HepG2 (cell line): ENCODE measurements around the gene XRCC1. TPM values are rescaled to one million over a fixed set of nuclear protein-coding genes. Genes with fewer than 3 reads are reported as not detected.

Experiments used
- ARNT ChIP-seq: fragments of 450-650 bp; IDR thresholded peaks from 2 replicates; pipeline ENCODE4 v1.6.1; 2017
- DZIP1 ChIP-seq: sonication (generic); formaldehyde crosslinking; IDR thresholded peaks from 2 replicates; pipeline ENCODE4 v1.5.0; 2020; ENCODE audit warnings: mild to moderate bottlenecking, missing genetic modification reagents
- FOXA1 ChIP-seq, 2 experiments: fragments of 450-650 bp in 1 of 2; sonication (generic) in 1 of 2; formaldehyde crosslinking in 1 of 2; IDR thresholded peaks; 2 replicates each; pipeline versions ENCODE4 v1.4.0 to v1.6.1; 2016 to 2020; ENCODE audit warnings: missing genetic modification reagents in 1 of 2
- HES4 ChIP-seq: sonication (generic); formaldehyde crosslinking; IDR thresholded peaks from 2 replicates; pipeline ENCODE4 v1.9.0; 2021; ENCODE audit warnings: mild to moderate bottlenecking, missing genetic modification reagents, borderline replicate concordance
- KDM4B ChIP-seq: sonication (generic); formaldehyde crosslinking; IDR thresholded peaks from 2 replicates; pipeline ENCODE4 v1.4.0; 2020; ENCODE audit warnings: missing genetic modification reagents
- NBN ChIP-seq: fragments of 450-650 bp; conservative IDR thresholded peaks from 2 replicates; pipeline ENCODE4 v1.6.1; 2017
- PHF20 ChIP-seq: sonication (generic); formaldehyde crosslinking; IDR thresholded peaks from 2 replicates; pipeline ENCODE4 v1.5.0; 2020; ENCODE audit warnings: mild to moderate bottlenecking, missing genetic modification reagents
- PLSCR1 ChIP-seq: sonication (generic); formaldehyde crosslinking; IDR thresholded peaks from 2 replicates; pipeline ENCODE4 v1.5.0; 2020; ENCODE audit warnings: missing genetic modification reagents, mild to moderate bottlenecking, borderline replicate concordance
- SAFB2 ChIP-seq: sonication (generic); formaldehyde crosslinking; IDR thresholded peaks from 2 replicates; pipeline ENCODE4 v1.5.1; 2020; ENCODE audit warnings: missing genetic modification reagents, low read depth, mild to moderate bottlenecking, borderline replicate concordance
- SALL1 ChIP-seq: sonication (generic); formaldehyde crosslinking; IDR thresholded peaks from 2 replicates; pipeline ENCODE4 v1.8.0; 2022; ENCODE audit warnings: mild to moderate bottlenecking, missing genetic modification reagents
- SUZ12 ChIP-seq: fragments of 150-350 bp; IDR thresholded peaks from 2 replicates; pipeline ENCODE4 v1.6.1; 2014; ENCODE audit warnings: low read depth, low read length
- TBP ChIP-seq: sonication (generic); formaldehyde crosslinking; IDR thresholded peaks from 2 replicates; pipeline ENCODE4 v1.5.0; 2020; ENCODE audit warnings: missing genetic modification reagents
- UBTF ChIP-seq: sonication (generic); formaldehyde crosslinking; IDR thresholded peaks from 2 replicates; pipeline ENCODE4 v1.4.0; 2020; ENCODE audit warnings: mild to moderate bottlenecking, missing genetic modification reagents
- ZBTB7B ChIP-seq: sonication (generic); formaldehyde crosslinking; IDR thresholded peaks from 2 replicates; pipeline ENCODE4 v1.4.0; 2020; ENCODE audit warnings: missing genetic modification reagents
- ZEB1 ChIP-seq: IDR thresholded peaks from 2 replicates; pipeline ENCODE4 v1.6.1; 2012; ENCODE audit warnings: mild to moderate bottlenecking, low read depth, inconsistent platforms; ENCODE audit not compliant: insufficient replicate concordance
- ZFP41 ChIP-seq: sonication (generic); formaldehyde crosslinking; IDR thresholded peaks from 2 replicates; pipeline ENCODE4 v1.4.0; 2020; ENCODE audit warnings: mild to moderate bottlenecking, missing genetic modification reagents, borderline replicate concordance
- ZNF160 ChIP-seq: sonication (generic); formaldehyde crosslinking; IDR thresholded peaks from 2 replicates; pipeline ENCODE4 v1.8.0; 2022; ENCODE audit warnings: mild to moderate bottlenecking, inconsistent platforms, missing genetic modification reagents
- ZNF350 ChIP-seq: sonication (generic); formaldehyde crosslinking; IDR thresholded peaks from 2 replicates; pipeline ENCODE4 v1.4.0; 2020; ENCODE audit warnings: mild to moderate bottlenecking, low read depth, missing genetic modification reagents, borderline replicate concordance
- ZNF496 ChIP-seq: sonication (generic); formaldehyde crosslinking; IDR thresholded peaks from 2 replicates; pipeline ENCODE4 v1.8.1; 2023; ENCODE audit warnings: mild to moderate bottlenecking, moderate library complexity, missing genetic modification reagents; ENCODE audit not compliant: insufficient replicate concordance
- ZNF550 ChIP-seq: sonication (generic); formaldehyde crosslinking; IDR thresholded peaks from 2 replicates; pipeline ENCODE4 v1.4.0; 2020; ENCODE audit warnings: mild to moderate bottlenecking, missing genetic modification reagents, borderline replicate concordance
- ZNF562 ChIP-seq: sonication (generic); formaldehyde crosslinking; IDR thresholded peaks from 2 replicates; pipeline ENCODE4 v1.8.0; 2022; ENCODE audit warnings: missing genetic modification reagents, borderline replicate concordance
- ZNF724P ChIP-seq: sonication (generic); formaldehyde crosslinking; IDR thresholded peaks from 2 replicates; pipeline ENCODE4 v1.8.0; 2022; ENCODE audit warnings: missing genetic modification reagents, borderline replicate concordance
- ZNF782 ChIP-seq: sonication (generic); formaldehyde crosslinking; IDR thresholded peaks from 2 replicates; pipeline ENCODE4 v1.4.0; 2020; ENCODE audit warnings: missing genetic modification reagents, mild to moderate bottlenecking, borderline replicate concordance
- polyA plus RNA-seq, 8 experiments: library from polyadenylated mRNA; depleted of rRNA in 3 of 8; stranded (reverse) in 7 of 8; unstranded in 1 of 8; fragments of >200 nt; fragmentation: Illumina TruSeq in 4 of 8; extraction: Trizol in 4 of 8; gene quantifications; 2 replicates each; pipeline versions ENCODE4 v1.2.1 to v1.2.3, GENCODE V29; 2011 to 2016; ENCODE audit warnings: low read depth in 4 of 8, missing spikeins in 1 of 8, mixed read lengths in 1 of 8; ENCODE audit not compliant: insufficient read depth in 1 of 8
- total RNA-seq, 5 experiments: library from RNA; depleted of rRNA; stranded (reverse); fragments of >200 nt; fragmentation: Illumina TruSeq; extraction: Trizol; gene quantifications; 2 replicates each; pipeline ENCODE4 v1.2.3, GENCODE V29; 2016; ENCODE audit warnings: low read depth in 1 of 5

XRCC1 gene
- total and polyA plus RNA-seq, 2 of the 13 experiments (the other 11 are each of a cell fraction or from before 2014, with no cell fraction given), result 24.7 to 26.3 TPM

GRCh38 chr19:43619262-43620060, 44.1 kb upstream of the XRCC1 start, which contains the start of gene ZNF428 (continued):
- TF ChIP-seq UBTF (CRISPR knock-in tag) (peak; percentile 81), ZNF782 (CRISPR knock-in tag) (peak; percentile 13), DZIP1 (CRISPR knock-in tag) (peak; percentile 85; the same call in 1 of the 2 replicates), NBN (no peak), FOXA1 (IDR thresholded peaks at IDR 0.05) (no peak), FOXA1 (CRISPR knock-in tag; IDR thresholded peaks at IDR 0.05) (no peak), ZNF350 (CRISPR knock-in tag) (peak; percentile 91), ARNT (no peak), PHF20 (CRISPR knock-in tag) (peak; percentile 70), KDM4B (CRISPR knock-in tag) (no peak; the same call in none of the 2 replicates), ZEB1 (no peak), ZNF562 (CRISPR knock-in tag) (peak; percentile 65; the same call in 1 of the 2 replicates), ZFP41 (CRISPR knock-in tag) (peak; percentile 91; the same call in 1 of the 2 replicates), ZNF724P (no peak; the same call in 1 of the 2 replicates), ZNF160 (CRISPR knock-in tag) (peak; percentile 88; the same call in 1 of the 2 replicates), SALL1 (peak; percentile 27; the same call in 1 of the 2 replicates), SAFB2 (CRISPR knock-in tag) (peak; percentile 88), ZBTB7B (CRISPR knock-in tag) (peak; percentile 78; the same call in 1 of the 2 replicates), PLSCR1 (CRISPR knock-in tag) (no peak), ZNF550 (CRISPR knock-in tag) (peak; percentile 97), ZNF496 (CRISPR knock-in tag) (no peak), SUZ12 (0 out of 2 replicates have a peak, but pooled peaks have one; percentile 36), HES4 (peak; percentile 85), TBP (CRISPR knock-in tag) (peak; percentile 25; the same call in 1 of the 2 replicates)
